Measurements from ENCODE around the gene SIPA1L3.

DNA sequence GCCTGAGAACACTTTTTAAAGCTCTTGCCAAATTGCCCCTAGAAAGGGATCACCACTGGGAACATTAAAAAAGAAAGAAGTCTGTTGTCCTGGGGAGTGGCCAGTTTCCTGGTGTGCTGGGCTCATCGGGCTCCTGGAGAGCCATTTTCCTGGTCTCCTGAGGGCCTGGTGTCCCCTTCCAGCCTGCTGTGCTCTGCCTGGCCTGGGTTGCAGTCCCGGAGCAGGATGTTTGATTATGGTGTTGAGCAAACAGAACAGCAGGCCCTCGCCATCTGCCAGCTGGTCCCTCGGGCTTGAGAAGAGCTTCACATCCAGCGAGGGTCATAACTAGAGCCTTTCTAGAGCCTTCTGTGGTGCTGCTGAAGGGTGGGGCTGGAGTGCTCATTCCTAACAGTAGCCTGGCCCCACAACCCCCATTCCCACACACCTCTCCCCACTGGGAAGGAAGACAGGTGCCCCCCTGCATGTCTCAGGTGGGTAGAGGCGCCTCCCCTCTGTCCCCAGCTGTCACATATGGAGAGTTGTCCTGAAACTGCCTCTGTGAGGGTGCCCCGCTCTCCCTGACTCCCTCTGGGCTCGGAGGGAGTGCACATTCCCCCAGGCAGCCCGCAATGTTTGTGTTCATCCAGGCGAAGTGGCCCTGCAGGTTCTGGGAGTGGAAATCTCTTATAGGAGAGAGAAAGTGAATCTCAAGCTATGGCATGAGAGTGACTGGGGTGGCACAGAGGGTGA lies 151.1 kb downstream of the SIPA1L3 start:
- no peak for TF ChIP-seq FOXM1 (IDR thresholded peaks at IDR 0.05; ENCODE audit: borderline replicate concordance, low read depth)
- peak; percentile 13 for TF ChIP-seq EP300 (IDR thresholded peaks at IDR 0.05; ENCODE audit: borderline replicate concordance)
- TF ChIP-seq, protein P1, sequence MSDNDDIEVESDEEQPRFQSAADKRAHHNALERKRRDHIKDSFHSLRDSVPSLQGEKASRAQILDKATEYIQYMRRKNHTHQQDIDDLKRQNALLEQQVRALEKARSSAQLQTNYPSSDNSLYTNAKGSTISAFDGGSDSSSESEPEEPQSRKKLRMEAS (IDR thresholded peaks at IDR 0.05): no peak
- no peak for TF ChIP-seq EGR1 (IDR thresholded peaks at IDR 0.05)
- TF ChIP-seq CEBPB (IDR thresholded peaks at IDR 0.05): no peak
- TF ChIP-seq TAF1 (IDR thresholded peaks at IDR 0.05; ENCODE audit: low read depth): no peak

All from Ishikawa (cell line).